GM21367 (cell line): Measurements from ENCODE around the gene RPS26.
"Not testable (repeated sequence)": the region's sequence is repeated elsewhere in the genome, so short reads cannot be mapped to it uniquely, and the experiment has no call there.

Experiments
- ATAC-seq: cut with Tn5 transposase; IDR thresholded peaks from one replicate; pipeline ENCODE4 v1.9.1; 2021; ENCODE audit not compliant: unreplicated experiment

The RPS26 gene

DNA sequence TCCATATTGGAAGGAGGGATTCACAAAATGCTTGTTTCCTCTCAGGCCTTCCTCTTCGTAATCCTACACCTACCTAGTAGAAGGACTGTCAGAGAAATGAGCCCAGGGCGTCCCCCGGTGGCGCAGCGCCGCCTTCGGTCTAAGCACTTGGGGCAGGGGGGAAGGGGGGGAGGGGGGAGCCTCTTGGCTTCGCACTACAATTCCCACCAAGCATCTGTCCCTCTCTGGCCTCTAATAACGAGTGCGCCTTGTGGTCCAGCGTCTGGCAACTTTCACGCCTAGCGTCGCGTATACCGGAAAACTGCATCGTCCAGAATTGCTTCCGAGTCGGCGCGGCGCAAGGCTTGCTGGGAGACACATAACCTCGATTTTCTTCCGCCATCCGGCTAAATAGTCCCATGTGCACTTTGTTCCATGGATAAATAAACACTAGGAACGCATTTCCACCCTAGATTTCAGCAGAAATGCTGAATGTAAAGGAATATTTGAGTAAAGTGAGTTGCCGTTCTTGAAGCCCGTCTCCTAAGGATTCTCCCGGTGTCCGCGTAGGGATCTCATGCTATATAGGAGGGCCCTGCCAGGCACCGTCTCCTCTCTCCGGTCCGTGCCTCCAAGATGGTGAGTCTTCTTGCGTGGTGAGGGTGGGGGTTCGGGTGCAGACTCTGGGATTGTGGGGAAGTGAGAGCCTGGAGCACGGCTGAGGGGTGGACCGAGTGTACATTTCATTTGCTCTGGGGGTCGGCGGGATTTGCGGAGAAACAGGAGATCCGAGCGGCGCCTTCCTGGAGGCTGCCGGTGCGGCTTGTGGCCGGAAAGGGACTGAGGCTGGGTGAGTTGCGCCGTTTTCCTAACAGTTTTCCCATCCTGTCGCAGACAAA is at the start of gene RPS26:
TSS of gene RPS26 (plus strand) at position 367 of the 878 bp plus-strand sequence. CDS start at position 616, 249 bp downstream.
- ATAC-seq, result peak; percentile 87

DNA sequence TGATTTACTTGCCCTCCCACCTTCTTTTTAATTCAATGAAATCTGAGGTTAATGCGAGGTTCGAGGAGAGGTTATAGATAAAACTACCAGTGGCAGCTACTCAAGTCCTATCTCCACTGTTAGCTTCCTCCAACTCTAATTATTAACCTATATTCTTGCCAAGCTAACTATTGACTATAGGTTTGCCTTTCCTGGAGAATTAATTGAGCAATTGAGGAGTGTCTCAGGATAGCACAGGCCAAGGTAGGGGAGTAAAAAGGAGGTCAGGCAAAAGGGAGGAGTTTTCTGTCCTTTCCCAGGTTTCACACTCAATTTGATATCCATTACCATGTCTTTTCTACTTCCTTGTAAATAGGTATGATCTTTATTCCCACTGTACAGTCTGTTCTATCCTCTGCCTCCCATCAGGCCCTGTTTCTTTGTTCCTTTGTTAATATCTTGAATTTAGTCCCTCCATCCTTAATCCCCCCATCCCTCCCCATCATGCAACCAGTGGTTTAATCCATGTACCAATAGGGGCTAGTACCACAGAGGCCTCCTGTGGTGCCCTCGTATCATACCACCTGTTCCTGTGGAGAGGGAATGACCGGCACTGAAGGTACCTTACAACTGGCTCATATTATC is 48.4 kb upstream of the RPS26 start:
- ATAC-seq, result no peak

DNA sequence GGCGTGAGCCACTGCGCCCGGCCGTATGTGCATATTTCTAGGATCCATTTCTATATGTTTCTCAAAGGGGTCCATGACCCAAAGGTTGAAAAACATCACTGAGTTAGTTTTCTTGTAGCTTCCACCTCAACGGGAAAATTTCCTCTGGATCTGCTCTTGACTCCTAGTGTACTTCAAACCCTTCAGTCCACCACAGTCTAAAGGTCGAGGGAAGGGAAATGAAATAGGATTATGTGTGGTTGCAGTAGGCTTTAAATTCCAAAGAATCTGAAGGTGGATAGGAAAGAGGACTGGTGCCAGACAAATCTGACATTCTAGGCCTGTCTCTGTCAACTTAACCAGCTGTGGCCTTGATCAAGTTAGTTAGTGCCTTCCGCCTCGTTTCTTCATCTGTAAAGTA is 46.4 kb upstream of the RPS26 start:
- ATAC-seq, result no peak

DNA sequence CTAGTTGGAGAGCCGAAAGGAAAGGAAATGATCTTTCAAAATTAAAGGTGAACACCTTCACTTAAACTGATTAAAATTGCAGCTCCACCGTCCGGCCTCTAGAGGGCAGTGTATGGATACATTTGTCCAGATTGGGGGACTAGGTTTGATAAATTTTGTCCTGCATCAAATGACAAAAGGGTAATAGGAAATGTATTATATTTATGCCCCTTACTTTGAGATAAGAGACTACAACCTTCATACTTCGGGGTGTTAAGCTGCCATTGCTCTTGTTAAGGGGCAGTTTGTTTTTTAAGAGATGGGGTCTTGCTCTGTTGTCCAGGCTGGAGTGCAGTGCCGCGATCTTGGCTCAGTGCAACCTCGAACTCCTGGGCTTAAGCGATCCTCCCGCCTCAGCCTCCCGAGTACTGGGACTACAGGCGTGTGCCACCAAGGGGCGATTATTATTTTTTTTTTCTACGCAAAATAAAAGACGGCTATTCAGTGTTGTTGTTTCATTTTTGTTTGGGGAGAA is 45.5 kb upstream of the RPS26 start:
- ATAC-seq, result no peak

DNA sequence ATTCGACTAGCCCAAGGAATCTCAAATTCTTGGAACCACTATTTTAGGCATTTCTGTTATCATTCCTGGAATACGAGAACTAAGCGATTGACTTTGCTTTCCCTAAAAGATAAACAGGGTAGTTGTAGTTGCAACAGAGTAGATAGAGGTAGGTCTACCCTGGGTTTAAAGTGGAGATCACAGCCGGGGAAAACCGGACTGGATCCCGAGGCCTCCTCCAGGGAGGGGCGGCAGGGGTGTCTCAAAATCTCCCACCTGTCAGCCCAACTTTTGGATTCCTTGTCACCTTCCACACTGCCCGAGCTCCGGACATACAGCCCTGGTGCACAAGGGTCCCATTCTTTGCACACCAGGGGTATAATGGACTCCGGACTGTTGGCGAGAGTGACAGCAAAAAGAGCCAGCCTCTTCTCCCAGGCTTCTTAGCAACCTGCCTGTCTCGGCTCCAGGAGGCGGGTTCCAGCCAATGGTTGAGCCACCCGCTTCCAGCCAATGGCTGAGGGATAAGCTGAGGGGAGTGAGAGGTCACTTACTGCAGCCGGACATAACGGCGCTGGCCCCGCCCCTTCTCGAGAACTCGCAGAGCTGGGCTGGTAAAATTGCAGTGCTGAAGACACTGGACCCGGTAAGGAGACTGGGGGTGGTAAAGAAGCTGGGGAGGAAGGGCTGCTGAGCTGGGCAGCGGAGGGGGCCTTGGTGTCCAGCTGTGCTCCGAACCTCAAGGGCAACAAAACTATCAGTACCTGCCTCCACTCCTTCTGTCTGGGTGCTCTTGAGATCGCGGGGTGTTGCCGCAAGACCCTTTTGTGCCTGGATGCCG is 44.8 kb upstream of the RPS26 start, which contains the start of gene SUOX:
TSS of gene SUOX (plus strand) at position 562 of the 820 bp plus-strand sequence. CDS start 4,946 bp downstream, outside the sequence.
- ATAC-seq, result peak; percentile 95

DNA sequence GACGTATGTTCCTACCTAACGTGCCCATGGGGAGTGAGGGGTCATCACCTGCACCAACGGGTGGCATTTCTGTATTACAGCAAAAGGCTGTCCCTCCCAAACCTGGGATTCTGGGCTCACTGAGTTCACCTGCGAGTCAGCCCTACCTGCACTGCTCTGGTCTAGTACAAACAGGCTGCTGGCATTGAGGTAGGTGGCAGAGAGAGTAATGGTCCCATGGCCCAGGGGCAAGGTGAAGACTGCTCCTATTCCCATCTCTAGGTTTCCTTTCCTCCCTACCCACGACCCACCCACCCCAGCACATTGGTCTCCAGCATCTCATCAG is 44.2 kb upstream of the RPS26 start:
- no peak for ATAC-seq

DNA sequence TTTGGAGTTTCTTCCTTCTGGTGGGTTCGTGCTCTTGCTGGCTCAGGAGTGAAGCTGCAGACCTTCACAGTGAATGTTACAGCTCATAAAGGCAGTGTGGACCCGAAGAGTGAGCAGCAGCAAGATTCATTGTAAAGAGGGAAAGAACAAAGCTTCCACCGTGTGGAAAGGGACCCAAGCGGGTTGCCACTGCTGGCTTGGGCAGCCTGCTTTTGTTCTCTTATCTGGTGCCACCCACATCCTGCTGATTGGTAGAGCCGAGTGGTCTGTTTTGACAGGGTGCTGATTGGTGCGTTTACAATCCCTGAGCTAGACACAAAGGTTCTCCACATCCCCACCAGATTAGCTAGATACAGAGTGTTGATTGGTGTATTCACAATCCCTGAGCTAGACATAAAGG is 42.2 kb upstream of the RPS26 start:
- ATAC-seq, result not testable (repeated sequence)

DNA sequence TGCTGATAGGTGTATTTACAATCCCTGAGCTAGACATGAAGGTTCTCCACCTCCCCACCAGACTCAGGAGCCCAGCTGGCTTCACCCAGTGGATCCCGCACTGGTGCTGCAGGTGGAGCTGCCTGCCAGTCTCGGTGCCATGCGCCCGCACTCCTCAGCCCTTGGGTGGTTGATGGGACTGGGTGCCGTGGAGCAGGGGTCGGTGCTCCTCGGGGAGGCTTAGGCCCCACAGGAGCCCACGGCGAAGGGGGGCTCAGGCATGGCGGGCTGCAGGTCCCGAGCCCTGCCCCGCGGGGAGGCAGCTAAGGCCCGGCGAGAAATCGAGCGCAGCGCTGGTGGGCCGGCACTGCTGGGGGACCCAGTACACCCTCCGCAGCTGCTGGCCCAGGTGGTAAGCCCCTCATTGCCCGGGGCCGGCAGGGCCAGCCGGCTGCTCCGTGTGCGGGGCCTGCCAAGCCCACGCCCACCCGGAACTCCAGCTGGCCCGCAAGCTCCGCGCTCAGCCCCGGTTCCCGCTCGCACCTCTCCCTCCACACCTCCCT is 41.6 kb upstream of the RPS26 start:
- not testable (repeated sequence) for ATAC-seq

DNA sequence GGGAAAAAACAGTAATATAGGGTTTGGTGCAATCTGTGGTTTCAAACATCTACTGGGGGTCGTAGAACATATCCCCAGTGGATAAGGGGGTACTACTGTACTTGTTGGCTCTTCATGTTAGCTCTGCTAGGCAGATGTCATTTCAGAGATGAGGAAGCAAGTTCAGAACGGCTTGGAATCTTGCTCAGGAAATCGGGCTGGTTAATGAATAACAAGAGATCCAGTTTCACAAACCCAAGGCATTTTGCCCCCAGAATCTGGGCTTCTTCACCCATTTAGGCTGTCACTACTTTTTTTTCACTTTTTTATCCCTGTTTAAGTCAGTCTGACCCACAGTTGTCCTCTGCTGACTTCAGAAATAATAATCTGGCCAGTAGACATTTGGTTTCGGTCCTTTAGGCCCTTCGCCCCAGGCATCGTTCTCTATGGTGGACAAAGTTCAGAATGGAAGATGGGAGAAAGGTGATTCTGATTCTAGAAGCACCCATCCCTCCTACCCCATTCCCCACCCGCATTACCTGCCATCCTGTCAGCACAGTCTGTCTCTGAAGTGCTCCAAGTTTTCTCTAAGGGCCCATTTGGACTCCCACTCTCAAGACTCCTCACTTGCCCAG is 40.1 kb upstream of the RPS26 start:
- ATAC-seq, result no peak

DNA sequence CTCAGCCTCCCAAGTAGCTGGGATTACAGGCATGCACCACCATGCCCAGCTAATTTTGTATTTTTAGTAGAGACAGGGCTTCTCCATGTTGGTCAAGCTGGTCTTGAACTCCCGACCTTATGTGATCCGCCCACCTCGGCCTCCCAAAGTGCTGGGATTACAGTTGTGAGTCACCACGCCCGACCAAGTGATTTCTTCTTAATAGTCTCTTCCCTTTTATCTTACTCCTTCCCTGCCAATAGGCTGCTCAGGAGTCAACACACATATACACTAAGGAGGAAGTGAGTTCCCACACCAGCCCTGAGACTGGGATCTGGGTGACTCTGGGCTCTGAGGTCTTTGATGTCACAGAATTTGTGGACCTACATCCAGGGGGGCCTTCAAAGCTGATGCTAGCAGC is 38.3 kb upstream of the RPS26 start:
- not testable (repeated sequence) for ATAC-seq

DNA sequence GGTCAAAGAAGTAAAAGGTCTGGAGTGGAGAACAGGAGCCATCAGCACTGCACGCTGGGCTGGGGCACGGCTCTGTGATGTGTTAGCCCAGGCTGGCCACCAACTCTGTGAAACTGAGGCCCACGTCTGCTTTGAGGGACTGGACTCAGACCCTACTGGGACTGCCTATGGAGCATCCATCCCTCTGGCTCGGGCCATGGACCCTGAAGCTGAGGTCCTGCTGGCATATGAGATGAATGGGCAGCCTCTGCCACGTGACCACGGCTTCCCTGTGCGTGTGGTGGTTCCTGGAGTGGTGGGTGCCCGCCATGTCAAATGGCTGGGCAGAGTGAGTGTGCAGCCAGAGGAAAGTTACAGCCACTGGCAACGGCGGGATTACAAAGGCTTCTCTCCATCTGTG is 37.5 kb upstream of the RPS26 start:
- ATAC-seq, result no peak

DNA sequence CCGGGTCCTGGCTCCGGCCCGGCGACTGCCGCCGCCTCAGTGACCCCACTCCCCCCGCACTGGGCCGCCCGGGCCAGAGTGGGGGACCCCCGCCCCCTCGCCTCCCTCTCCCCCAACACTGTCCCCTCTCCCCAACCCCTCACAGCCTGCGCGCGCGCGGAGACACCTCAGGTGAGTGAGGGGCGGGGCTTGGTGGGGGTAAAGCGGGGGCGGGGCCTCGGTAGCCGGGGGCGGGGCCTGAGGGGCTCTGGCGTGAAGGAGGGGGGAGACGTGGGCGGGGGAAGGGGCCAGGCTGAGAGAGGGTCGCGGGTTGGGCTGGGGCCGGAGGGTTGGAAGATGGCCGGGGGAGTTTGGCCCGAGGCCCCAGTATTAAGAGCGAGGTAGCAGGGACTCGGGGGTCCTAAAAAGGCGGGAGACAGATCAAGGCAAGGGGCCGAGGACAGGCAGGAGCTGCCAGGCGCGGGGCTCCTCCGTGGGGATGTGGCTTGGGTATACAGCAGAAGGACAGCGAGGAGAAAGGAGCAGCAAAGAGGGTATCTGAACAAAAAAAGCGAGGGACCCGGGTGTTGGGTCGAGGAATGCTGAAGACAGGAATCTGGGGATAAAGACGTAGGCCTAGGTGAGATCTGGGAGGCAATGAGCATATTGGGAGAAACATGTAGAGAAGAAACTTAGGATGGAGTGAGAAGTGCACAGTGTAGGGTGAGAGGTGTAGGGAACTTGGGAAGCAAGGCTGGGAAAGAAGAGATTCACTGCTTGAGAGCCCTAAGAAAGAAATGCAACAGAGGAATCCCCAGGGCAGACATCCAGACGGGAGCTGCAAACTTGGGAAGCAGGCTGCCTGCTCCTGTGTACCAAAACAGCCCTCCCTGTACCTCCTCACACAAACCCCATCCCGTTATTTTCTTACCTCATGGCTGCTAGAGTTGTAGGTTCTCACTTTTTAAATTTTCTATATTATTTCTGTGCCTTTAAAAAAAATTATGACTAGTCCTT is 33.9 kb upstream of the RPS26 start:
- no peak for ATAC-seq

DNA sequence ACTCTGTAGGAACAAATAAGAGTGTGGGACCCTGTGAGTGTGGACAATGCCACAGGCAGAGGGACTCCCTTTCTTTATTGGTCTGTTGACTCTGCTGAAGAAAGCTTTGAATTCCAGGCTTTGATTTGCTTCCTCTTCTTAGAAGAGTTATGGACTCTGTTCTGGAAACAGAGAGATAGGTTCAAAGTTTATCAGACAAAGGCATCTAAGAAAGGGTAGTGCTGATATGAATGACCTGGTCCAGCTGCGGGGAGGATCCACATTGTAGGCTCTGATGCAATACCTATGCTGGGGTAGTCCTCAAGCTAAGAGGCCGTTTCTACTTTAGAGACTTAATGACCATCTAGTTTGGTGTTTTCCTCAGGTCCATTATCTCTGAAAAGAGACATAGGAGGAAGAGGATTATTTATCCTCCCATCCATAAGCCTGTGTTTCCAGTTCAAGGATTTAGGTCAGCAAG is 31.6 kb upstream of the RPS26 start:
- ATAC-seq, result no peak

DNA sequence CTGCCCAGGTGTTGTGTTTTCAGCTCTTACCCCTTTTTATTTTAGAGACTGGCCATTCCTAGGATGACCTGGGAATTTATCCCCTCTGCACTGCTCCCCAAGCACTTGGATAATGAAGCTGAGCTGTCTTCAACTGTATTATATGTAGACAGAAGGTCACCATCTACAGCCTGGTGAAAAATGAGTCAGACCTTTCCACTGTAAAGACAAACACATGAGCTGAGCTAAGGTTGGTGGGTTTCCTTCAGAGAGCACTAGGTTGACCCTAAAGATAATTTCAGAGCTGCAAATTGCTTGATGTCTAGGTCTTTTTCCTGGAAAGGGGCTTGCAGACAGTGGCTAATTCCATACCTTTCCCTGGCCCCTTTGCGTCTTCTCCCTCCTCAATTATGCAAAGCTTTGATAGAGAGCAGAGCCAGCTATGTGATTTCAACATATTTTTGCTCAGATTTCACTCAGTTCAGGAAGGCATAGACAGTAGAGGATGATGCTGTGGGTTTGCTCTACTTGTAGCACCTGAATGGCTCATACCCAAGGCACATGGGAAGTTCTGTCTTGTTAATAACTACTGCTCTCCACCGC is 30.1 kb upstream of the RPS26 start:
- ATAC-seq, result no peak

DNA sequence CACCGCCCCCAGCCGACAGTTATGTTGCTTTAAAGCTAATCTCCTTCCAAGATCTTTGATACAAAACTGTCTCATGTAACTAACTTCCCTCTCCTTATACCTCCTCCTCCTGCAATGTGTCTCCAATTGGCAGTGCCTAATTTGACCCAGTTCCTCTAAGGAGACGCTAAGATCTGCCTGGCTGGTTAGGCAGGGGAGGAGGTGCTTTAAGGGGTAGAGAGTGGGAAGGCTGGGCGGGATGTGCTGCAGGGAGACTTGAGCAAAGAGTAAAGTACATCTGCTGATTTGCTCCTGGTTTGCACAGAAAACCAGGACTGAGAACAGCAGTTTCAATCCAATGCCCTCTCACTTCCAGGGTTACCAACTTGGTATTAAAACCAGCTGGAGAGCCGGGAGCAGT is 28.2 kb upstream of the RPS26 start:
- no peak for ATAC-seq

DNA sequence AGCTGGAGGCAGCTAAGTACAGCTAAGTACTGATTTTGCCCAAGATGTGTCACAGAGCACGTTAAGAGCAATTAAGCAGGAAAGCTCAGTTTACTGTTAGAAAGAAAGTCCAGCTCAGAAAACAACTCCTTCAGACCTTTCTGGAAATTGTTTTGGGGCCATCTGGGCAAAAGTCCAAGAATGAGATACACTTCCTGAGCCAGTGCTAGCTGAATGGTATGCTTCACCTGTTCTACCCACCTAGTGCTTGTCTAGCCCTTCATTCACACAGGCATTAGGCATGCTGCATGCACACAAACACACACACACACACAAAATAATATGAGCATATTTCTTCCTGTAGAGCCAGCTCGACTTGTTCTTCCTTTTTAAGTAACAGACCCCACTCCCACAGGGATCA is 27.5 kb upstream of the RPS26 start:
- no peak for ATAC-seq

DNA sequence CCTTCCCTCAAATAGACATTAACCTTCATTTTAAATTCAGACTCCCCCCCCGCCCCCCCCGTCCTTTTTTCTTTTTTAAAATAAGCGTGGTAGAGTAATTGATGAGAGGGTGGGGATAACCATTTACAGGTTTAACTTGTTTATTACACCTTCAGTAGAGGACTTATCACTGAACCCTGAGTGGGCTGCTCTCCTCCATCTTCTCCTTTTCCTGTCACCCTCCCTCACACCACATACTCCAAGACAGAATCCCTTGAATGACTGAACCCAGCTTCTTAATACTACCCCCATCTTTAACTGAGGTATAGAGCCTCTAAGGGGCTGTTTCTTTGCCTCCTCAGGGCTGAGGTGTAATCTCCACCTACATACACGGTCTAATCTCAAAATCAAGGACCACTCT is 24.5 kb upstream of the RPS26 start:
- no peak for ATAC-seq

DNA sequence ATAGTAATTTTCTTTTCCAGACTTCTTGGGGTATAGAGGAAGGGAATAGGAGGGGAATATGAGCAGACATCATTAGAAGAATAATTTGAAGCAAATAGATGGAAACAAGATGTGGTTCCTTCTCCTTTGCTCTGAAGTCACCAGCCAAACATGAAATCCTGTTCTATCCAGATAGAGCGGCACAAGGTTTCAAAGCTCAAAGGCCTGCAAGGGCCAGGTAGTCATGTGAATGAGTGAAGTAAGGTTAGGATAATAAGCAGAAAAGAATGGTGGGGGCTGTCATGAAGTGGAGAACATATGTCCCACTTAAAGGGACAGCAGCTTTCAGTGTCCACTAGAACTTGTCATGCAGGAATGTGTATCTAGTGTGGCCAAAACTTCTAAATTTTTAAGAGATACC is 23.4 kb upstream of the RPS26 start:
- no peak for ATAC-seq
